NCI-H1105 (cell line): ENCODE measurements around the gene FOXQ1.
A peak's percentile ranks its signal among the peaks of the same experiment; 100 is the strongest.
"Not testable (repeated sequence)": the region's sequence is repeated elsewhere in the genome, so short reads cannot be mapped to it uniquely, and the experiment has no call there.

Experiments used
- DNase-seq: peaks from one replicate; lab custom pipeline; 2025; lab: John Stamatoyannopoulos, UW

FOXQ1 gene

DNA sequence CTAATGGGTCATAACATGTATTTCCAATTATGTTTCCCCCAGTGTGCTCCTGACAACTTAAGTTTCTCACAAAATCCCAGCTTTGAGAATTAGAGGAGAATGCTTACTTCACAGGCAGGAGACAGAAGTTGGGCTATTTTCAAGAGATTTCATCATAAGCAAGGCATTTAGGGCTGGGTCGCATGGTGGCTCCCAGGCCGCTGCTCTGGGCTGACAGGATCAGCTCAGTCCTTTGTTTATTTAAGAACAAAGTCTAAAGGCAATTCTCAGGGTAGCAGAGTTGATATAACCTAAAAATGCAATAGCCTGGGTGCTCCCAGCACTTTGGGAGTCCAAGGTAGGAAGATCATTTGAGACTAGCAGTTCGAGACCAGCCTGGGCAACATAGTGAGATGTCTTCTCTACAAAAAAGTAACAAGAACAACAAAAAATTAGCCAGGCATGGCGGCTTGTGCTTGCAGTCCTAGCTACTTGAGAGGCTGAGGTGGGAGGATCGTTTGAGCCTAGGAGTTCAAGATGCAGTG is 10.9 kb downstream of the FOXQ1 start:
- DNase-seq: no peak

DNA sequence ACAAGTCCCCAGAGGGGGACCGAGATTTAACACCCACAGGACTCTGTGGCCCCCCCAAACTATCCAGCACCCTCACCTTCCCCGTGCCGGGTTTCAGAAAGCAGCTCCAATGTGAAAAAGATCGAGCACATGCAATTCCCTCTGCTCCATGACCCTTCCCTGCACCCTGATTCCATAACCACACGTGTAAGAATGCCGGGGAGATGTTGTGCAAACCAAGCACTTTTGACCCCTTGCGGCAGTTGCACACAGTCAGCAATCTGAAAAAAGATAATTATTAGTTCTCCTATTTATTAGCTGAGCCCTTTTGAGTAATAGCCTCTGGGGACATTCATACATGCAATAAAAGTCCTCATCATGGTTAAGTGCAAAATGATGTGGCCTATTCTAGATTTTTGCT is 13.0 kb downstream of the FOXQ1 start:
- DNase-seq: no peak

DNA sequence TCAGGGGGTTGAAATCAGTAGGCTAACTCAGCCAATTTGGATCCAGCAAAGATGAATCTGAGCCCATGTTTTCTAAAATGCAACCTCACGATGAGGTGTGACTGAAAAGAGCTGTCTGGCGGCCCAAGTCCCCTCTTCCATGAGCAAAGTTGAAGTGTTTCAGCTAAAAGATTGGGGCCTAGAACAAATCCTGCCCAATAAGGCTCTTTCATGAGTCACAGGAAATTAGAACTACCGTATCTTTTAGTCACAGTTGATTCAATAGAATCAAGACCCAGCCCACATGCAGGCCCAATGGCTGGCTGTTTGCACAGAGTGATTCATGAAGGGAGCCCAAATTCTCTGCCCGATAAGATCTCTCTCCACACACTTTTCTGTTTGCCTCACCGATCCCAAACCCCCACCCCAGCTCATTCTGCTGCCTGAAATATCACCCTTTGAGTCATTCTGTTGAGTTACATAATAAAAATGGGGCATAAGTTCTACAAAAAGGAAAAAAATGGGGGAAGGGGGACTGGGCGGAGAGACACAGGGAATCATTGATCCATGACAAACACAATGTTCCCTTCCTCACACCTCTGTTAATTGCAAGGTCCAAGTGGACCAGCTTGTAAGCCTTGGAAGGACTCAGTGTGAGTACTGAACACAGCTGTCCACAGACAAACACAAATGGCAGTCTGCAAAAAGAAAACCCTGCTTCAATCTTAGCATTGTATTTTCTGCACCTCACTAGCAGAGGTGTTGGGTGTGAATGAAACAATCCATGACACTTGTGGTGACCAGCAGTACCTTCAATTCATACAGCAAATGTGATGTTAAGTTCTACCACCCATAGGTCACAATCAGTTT is 13.8 kb downstream of the FOXQ1 start:
- DNase-seq: no peak

DNA sequence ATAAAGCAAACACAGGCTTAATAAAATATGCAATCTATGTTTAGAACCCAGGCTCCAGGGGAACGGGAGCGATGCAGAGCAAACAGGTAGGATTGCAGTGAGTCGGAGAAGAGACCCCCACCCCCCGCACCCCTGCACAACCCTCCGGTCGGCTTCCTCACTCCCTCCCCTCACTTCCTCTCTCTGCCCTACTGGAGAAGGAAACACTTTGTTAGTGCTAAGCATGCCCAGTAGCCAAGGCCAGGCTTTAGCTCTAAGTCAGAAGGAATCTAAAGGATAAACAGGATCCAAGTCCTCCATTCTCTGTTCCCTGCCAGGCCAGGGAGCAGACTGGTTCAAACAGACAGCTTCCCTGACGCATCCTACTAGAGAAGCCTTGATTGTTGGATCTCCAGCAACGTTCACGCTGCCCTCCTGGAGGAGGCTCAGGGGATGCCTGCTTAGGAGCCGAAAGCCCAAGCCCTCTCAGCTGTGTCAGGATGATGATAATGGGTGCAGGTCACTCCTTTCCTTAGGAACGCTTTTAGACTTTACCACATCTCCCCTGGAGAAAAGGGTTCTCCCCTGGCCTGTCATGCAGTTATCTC is 14.7 kb downstream of the FOXQ1 start:
- no peak for DNase-seq

GRCh38 chr6:1327630-1328029 is 15.7 kb downstream of the FOXQ1 start:
- DNase-seq: no peak

- DNase-seq: no peak
Observed at GRCh38 chr6:1328129-1328800, 16.4 kb downstream of the FOXQ1 start.

DNA sequence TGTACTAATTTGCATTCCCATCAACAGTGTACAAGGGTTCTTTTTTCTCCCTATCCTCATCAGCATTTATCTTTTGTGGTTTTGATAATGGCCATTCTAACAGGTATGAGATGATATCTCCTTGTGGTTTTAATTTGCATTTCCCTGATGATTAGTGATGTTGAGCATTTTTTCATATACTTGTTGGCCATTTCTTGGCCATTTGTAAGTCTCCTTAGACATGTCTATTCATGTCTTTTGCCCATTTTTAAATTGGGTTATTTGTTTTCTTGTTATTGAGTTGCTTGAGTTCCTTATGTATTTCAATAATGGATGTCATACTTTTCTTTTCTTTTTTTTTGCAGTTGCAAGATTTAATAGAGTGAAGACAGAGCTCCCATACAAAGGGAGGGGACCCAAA is 17.8 kb downstream of the FOXQ1 start:
- no peak for DNase-seq

DNA sequence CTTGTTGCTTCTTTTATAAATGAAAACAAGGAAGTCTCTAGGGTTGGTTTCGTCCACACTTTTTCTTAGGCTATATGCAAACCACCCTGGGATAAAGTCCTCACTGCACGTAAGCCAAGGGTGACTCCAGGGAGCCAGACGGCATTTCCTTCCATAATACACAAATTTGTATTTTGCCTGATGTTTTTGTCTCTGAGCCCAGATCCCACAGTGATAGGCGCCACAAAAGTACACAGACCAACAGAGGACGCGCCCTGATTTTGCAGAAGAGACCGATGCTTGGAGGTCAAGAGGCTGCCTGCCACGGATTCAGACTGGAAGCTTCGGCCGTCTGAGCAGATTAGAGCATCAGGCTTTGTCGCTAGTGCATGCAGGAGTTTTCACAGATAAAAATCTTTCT is 22.8 kb downstream of the FOXQ1 start:
- DNase-seq: no peak

DNA sequence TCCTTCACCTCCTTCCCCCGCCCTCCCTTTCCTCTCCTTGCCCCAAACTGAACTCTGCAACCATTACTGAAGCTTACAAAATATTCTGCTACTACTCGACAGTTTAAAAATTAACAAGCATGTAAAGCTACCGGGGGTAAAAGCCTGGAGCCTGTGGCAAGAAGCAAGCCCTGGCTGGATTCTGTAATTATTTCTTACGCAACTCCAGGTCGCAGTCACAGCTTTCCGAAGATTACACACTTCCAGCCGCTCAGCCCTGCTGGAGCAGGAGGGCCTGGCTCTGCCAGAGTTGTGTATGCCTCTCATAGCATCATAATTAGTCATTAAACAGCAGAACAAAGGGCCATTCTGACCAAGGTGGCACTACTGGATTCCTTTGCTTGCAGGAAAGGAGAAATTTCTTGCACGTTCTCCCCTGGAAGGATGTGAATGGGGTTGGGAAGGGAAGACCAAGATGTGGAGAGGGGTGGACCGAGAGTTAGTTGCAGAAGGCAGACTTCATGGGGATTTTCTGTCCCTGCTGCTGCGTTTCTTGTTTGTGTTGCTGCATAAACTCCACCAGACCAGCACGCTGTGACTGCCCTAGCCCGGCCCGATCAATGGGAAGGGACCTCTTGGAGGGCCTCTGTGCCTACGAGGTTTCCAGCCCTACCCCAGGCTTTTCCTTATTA is 23.6 kb downstream of the FOXQ1 start:
- DNase-seq: peak; percentile 28

- DNase-seq: peak; percentile 48
Observed at GRCh38 chr6:1336246-1336843, 24.4 kb downstream of the FOXQ1 start.

DNA sequence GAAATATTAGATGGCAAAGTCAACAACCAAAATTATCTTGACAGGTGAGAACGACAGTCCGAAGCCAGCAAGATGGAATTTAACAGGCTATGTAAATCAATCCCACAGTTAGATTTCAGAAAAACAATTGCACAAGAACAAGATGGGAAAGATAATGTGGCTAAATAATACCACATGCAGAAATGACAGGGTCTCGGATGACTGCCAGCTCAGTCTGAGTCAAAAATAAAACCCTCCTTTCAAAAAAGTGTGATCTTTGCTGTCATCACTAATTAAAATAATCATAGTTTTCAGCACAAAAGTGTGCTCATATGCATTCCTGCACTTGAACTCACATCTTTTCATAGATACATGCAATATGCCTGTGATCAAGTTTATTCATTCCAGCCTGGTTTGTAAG is 25.9 kb downstream of the FOXQ1 start:
- no peak for DNase-seq

DNA sequence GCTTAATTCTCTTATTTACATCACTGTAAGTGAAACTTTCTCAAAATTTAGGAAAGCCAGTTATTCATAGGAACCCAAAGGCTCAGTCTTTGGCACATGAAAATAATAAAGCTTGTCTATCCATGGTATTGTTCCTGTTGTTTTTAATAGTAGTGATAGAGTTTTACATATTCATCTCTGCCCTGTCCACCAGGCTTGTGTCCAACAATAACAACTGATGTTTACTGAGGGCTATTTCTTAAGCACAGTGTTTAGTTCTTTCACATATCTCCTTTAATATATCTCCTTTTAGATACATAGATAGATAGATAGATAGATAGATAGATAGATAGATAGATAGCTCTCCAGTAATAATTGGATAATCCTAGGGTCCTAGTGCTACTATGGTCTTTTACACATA is 34.2 kb downstream of the FOXQ1 start:
- DNase-seq: no peak

- no peak for DNase-seq
Observed at GRCh38 chr6:1346558-1347091, 34.7 kb downstream of the FOXQ1 start.

- no peak for DNase-seq
Observed at GRCh38 chr6:1347161-1347560, 35.3 kb downstream of the FOXQ1 start.

GRCh38 chr6:1348675-1349074 is 36.8 kb downstream of the FOXQ1 start:
- DNase-seq: no peak

DNA sequence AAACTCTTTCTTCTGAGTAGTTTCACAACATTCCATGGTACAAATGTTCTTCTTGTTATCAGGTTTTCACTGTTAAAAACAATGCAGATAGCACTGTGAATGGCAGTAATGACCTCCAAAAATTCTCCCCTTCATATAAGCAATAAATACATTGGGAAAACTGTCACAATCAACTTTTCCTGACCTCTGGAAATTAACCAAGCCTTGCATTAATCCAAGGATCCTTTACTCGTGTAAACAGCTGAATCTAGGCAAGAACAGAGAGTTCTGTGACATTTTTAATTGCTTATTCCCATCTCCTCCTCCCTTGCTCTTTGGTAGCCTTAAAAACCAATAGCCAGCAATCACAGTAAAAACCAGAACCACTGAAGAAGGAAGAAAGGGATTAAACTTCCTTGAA is 37.8 kb downstream of the FOXQ1 start:
- DNase-seq: no peak

GRCh38 chr6:1351381-1352008 is 39.6 kb downstream of the FOXQ1 start:
- no peak for DNase-seq

- not testable (repeated sequence) for DNase-seq
Observed at GRCh38 chr6:1355068-1355467, 43.2 kb downstream of the FOXQ1 start.

GRCh38 chr6:1361717-1362116 is 49.8 kb downstream of the FOXQ1 start:
- not testable (repeated sequence) for DNase-seq

GRCh38 chr6:1362643-1363042 is 50.7 kb downstream of the FOXQ1 start:
- no peak for DNase-seq

GRCh38 chr6:1363298-1363697 is 51.4 kb downstream of the FOXQ1 start:
- no peak for DNase-seq
